Nucleus accumbens (tissue), 56 donors: ENCODE results near the gene TOMM20L.

ENCODE experiments used
- DNase-seq, 56 donors: peaks; one replicate each; lab custom pipeline; 2025; lab: John Stamatoyannopoulos, UW

The TOMM20L gene

DNA sequence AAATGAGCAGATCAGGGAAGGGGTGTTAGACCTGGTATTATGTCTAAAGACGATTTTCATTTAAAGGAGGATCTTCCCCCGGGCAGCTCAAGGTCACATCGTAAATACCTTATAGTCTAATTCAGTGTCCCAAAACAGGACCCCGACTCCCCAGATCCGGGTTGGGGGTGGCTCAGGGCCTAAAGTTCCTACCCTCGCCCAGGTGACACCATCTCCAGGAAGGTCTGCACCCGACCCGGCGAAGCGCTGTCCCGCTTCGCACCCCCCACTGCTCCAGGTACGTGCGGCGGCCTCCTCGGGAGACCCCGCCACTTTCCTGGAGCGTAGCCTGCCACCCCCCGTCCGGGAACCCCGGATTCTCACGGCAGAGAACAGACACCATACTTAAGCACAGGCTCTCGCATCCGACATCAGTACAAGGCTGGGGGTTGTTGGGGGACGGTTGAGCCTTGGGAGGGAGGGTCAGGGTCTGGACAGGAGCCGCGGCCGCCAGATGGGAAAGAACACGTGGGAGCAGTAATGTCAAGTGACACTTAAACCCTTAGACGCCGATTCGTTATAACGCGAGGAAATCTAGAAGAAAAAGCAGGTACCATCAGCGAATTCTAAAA is 31.0 kb downstream of the TOMM20L start:
- DNase-seq: peak in 54 of 56 donors; percentile 5 to 88 (median 54)

DNA sequence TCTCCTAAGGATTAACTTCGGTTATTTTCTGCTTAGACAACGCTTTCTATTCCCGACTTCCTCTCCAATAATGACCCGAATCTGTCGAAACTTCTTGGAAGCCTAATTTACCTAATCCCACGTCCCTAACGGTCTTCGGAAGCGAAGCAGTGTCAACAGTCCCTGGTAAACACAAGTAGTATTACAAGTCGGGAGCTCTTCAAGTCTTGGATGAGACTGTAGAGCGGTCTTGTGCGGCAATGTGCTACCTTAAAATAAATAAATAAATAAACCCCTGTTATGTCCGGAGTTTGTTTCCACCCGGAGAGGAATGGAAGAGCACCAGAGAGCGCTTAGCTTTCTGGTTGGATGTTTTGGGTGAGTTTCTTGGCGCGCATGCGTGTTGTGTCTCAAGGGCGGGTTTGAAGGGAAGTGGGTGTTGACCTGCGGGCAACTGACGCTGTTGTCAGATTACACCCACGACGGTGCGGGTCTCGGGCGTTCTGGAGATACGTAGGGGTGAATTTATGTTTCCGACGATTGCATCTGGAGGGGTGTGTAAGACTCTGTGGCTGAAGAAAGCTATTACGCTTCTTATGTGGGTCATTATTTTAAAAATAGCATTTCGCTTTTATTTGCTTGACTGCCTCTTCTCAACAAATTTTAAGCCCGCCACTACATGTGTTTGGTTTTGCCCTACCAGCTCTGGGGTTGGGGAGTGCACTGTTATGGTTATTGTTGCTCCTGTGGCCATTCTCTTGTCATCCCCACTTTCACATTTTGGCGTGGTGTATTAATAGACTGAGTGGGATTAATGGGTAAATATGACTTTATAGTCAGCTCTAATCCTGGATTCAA is 31.8 kb downstream of the TOMM20L start, which contains the start of the genes KIAA0586 and TIMM9:
TSS of gene KIAA0586 (plus strand) at position 439 of the 837 bp plus-strand sequence. CDS start 546 bp downstream, outside the sequence.
TSS of gene TIMM9 (minus strand) at position 251 of the 837 bp plus-strand sequence. CDS start 15,586 bp downstream, outside the sequence.
- peak; percentile 48 to 96 (median 88) for DNase-seq

GRCh38 chr14:58428118-58428683 is 32.5 kb downstream of the TOMM20L start:
- DNase-seq: peak in 6 of 56 donors; percentile 2 to 31 (median 10)

DNA sequence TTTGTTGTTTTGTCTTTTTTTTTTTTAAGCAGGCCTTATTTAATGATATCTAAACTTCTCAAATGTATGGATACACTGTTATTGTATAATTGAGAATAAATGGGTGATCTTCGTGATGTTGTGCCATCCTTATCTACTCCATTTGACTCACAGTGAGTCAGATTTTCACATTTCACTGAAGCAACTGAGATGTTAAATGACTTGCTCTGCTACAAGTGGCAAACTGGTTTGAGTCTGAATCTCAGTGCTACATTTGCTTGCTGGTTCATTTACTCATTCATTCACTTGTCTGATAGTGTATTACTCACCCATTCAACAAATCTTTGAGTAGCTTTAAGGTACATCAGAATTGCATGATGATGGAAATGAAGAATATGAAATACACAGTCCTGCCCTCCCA is 34.4 kb downstream of the TOMM20L start:
- DNase-seq: no peak

- no peak for DNase-seq
These were observed 43.7 kb downstream of the TOMM20L start for GRCh38 chr14:58439476-58439875.

GRCh38 chr14:58444627-58445026 is 48.9 kb downstream of the TOMM20L start:
- no peak for DNase-seq

DNA sequence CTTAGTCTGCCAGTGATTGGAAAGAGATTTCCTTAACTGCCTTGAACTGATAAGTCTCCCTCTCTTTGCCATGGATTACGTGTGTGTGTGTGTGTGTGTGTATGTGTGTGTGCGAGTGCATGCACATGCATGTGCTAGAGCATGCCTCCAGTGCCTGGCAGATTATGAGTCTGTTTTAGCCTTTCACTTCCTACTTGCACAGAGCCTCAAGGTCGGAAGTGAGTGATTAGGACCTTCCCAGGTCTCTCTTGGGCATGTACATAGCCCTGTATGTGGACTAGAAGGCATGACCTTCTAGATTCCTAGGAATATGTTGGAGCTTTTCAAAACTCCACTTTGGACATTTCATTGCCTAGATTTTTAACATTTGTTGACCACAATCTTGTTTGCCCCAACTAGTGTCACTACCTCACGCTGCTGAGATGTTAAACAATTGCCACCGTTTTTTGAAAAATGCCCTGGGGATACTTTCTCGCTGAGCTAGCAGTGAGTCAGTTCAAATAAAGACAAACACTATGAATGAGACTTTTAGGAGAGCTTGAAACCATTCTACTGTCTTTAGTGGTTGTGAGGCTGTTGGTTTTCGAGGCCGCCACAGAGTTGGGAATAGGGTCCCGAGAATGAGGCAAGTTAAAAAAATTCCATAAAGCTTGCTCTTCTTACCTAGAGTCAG is 60.0 kb downstream of the TOMM20L start:
- no peak for DNase-seq
